ENCODE results near the gene SLC25A21.

GRCh38 chr14:37124614-37125013 is 47.8 kb downstream of the SLC25A21 start:
- TF ChIP-seq POLR2AphosphoS5 (IDR thresholded peaks at IDR 0.05) (no peak), EP300 (IDR thresholded peaks at IDR 0.05) (no peak)

Measured in suprapubic skin (tissue), 4 donors.